Neural crest cell (in vitro differentiated cells): ENCODE results near the gene ZCCHC14. TPM values are rescaled to one million over a fixed set of nuclear protein-coding genes. Genes with fewer than 3 reads are reported as not detected.

Experiments
- DNase-seq: peaks from one replicate; pipeline ENCODE4 v3.0.0; 2021; ENCODE audit warnings: low read depth, mixed read lengths, low spot score
- H3K27ac Mint-ChIP-seq: one replicate; pipeline ENCODE4 v1.8.0; 2021; ENCODE audit warnings: mild to moderate bottlenecking, mixed read lengths; ENCODE audit not compliant: unreplicated experiment
- H3K27me3 Mint-ChIP-seq: 2 replicates; pipeline ENCODE4 v1.8.0; 2021; ENCODE audit warnings: low read depth, mild to moderate bottlenecking, mixed read lengths
- H3K36me3 Mint-ChIP-seq: 2 replicates; pipeline ENCODE4 v1.8.0; 2021; ENCODE audit warnings: low read depth, mild to moderate bottlenecking, mixed read lengths
- H3K4me1 Mint-ChIP-seq: 2 replicates; pipeline ENCODE4 v1.8.0; 2021; ENCODE audit warnings: mixed read lengths
- H3K4me3 Mint-ChIP-seq: one replicate; pipeline ENCODE4 v1.8.0; 2021; ENCODE audit warnings: mild to moderate bottlenecking, mixed read lengths
- H3K9me3 Mint-ChIP-seq: 2 replicates; pipeline ENCODE4 v1.8.0; 2021; ENCODE audit warnings: mixed read lengths
- total RNA-seq: library from RNA; stranded (reverse); gene quantifications from 2 replicates; pipeline ENCODE4 v1.2.1, GENCODE V29; 2021
- TF ChIP-seq, protein P1 (sequence below): fragments of 200-600 bp; sonication (generic); conservative IDR thresholded peaks from 2 replicates; pipeline ENCODE4 v1.5.0; 2021; ENCODE audit warnings: antibody characterized with exemption, mild to moderate bottlenecking

The ZCCHC14 gene
- total RNA-seq, 1 donor from 2014 or later: 45.5 TPM

DNA sequence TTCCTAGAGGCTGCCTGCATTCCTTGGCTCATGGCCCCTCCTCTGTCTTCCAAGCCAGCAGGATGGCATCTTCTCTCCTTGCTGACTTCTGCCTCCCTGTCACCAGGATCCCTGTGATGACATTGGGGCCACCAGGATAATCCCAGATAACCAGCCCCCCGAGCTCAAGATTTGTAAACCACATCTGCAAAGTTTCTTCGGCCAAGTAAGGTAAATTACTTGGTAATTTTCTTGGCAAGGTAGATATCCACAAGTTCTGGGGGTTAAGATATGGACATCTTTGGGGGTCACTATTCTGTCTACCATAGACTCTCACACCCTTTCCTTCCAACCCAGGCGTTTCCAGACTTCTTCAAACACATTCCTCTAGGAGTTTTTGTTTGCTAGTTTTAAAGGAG lies 42.6 kb upstream of the ZCCHC14 start:
- Mint-ChIP-seq H3K27me3 (peaks cover 30% of the 10 kb centered on the region), H3K9me3 (peaks cover 12% of the 10 kb centered on the region)

DNA sequence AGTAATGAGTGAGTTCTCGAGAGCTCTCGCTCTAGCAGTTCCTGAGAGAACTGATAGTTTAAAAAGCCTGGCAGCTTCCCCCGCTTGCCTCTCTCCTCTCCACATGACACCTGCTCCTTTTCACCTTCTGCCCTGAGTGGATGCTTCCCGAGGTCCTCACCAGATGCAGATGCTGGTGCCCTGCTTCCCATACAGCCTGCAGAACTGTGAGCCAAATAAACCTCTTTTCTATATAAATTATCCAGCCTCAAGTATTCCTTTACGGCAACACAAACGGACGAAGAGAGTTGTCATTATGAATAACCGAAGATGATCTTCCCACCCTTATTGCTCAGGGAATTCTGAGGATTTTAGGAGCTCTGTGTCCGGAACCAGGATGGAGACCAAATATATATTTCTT lies 41.9 kb upstream of the ZCCHC14 start:
- H3K9me3 Mint-ChIP-seq: peaks cover 15% of the 10 kb centered on the region
- H3K27ac Mint-ChIP-seq: no peak overlapping the region
- TF ChIP-seq, protein P1, sequence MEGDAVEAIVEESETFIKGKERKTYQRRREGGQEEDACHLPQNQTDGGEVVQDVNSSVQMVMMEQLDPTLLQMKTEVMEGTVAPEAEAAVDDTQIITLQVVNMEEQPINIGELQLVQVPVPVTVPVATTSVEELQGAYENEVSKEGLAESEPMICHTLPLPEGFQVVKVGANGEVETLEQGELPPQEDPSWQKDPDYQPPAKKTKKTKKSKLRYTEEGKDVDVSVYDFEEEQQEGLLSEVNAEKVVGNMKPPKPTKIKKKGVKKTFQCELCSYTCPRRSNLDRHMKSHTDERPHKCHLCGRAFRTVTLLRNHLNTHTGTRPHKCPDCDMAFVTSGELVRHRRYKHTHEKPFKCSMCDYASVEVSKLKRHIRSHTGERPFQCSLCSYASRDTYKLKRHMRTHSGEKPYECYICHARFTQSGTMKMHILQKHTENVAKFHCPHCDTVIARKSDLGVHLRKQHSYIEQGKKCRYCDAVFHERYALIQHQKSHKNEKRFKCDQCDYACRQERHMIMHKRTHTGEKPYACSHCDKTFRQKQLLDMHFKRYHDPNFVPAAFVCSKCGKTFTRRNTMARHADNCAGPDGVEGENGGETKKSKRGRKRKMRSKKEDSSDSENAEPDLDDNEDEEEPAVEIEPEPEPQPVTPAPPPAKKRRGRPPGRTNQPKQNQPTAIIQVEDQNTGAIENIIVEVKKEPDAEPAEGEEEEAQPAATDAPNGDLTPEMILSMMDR: no peak
- H3K27me3 Mint-ChIP-seq: peaks cover 30% of the 10 kb centered on the region
- no peak overlapping the region for H3K4me3 Mint-ChIP-seq
- H3K4me1 Mint-ChIP-seq: peaks cover 12% of the 10 kb centered on the region
- H3K36me3 Mint-ChIP-seq: no peaks in the 10 kb centered on the region
- no peak for DNase-seq

More for the DNA sequence above, 42.6 kb upstream of the ZCCHC14 start:
- Mint-ChIP-seq H3K4me3 (no peak overlapping the region), H3K27ac (no peak overlapping the region), H3K4me1 (peaks cover 19% of the 10 kb centered on the region), H3K36me3 (no peaks in the 10 kb centered on the region)
- no peak for DNase-seq
- TF ChIP-seq, protein P1: no peak

DNA sequence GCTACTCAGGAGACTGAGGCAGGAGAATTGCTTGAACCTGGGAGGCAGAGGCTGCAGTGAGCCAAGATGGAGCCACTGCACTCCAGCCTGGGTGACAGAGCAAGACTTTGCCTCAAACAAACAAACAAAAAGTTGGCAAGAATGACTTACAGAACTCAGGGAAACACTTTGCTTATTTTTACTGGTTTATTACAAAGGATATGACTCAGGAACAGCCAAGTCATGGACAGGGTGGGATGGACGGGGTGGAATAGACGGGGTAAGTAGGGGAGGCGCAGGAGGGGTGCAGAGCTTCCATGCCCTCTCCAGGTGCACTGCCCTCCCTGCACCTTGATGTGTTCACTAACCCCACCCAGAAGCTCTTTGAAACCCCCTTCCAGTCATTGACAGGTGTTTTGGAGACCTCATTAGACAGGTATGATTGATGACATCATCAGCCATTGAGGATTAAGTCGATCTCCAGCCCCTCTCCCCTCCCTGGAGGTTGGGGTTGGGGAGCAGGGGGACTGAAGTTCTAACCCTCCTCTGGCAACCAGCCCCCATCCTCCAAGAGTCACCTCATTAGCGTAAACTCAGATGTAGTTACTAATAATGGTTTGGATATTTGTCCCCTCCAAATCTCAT lies 41.3 kb upstream of the ZCCHC14 start:
- peaks cover 30% of the 10 kb centered on the region for H3K27me3 Mint-ChIP-seq
- H3K4me1 Mint-ChIP-seq: peaks cover 8% of the 10 kb centered on the region
- DNase-seq: no peak
- no peak overlapping the region for H3K27ac Mint-ChIP-seq
- TF ChIP-seq, protein P1: no peak
- H3K9me3 Mint-ChIP-seq: peaks cover 19% of the 10 kb centered on the region
- no peak overlapping the region for H3K4me3 Mint-ChIP-seq
- H3K36me3 Mint-ChIP-seq: peaks cover 3% of the 10 kb centered on the region

DNA sequence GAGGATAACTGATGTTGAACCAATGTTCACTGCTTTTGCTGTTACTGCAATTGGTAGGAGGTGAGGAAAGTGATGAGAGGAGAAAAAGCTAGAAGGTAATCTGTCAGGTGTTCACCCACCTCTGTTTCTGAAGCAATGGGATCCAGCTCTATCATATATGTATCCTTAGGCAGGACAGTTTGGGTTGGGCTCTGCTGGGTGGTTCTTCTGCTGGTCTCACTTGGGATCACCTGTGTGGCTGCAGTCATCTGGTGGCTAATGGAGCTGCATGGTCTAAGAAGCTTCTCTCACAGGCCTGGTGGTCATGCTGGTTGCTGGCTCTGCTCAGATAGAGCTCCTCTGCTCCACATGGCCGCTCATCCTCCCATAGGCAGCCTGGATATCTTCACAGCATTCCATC lies 40.2 kb upstream of the ZCCHC14 start:
- TF ChIP-seq, protein P1: no peak
- no peak for DNase-seq
- Mint-ChIP-seq H3K4me3 (no peak overlapping the region), H3K9me3 (peaks cover 19% of the 10 kb centered on the region), H3K4me1 (no peaks in the 10 kb centered on the region), H3K36me3 (peaks cover 3% of the 10 kb centered on the region), H3K27me3 (peaks cover 23% of the 10 kb centered on the region), H3K27ac (no peak overlapping the region)

DNA sequence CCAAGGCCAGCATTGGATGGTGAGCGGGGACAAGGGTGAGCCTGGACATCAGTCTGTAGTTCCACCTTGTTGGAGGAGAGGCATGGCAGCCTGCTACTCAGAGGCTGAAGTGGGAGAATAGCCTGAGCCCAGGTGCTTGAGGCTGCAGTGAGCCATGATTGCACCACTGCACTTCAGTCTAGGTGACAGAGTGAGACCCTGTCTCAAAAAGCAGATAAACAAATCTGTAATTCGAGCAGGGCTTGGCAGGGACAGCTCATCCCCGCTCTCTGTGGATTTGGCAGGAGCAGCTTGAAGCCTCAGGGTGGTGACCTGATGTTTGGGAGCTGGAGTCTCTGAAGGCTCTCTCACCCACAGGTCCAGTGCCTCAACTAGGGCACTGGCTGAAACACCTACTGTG lies 38.6 kb upstream of the ZCCHC14 start:
- no peak overlapping the region for H3K27ac Mint-ChIP-seq
- TF ChIP-seq, protein P1: no peak
- H3K27me3 Mint-ChIP-seq: peaks cover 18% of the 10 kb centered on the region
- H3K36me3 Mint-ChIP-seq: peaks cover 3% of the 10 kb centered on the region
- peaks cover 19% of the 10 kb centered on the region for H3K9me3 Mint-ChIP-seq
- H3K4me3 Mint-ChIP-seq: no peak overlapping the region
- no peak for DNase-seq
- H3K4me1 Mint-ChIP-seq: no peaks in the 10 kb centered on the region
